H9 (cell line): ENCODE results near the gene SAMD14. TPM values are rescaled to one million over a fixed set of nuclear protein-coding genes. Genes with fewer than 3 reads are reported as not detected.

Experiments
- DNase-seq: peaks from one replicate; pipeline ENCODE4 v3.0.0-alpha.2; 2017
- H2AFZ ChIP-seq: one replicate; pipeline ENCODE4 v1.6.1; 2013; ENCODE audit warnings: mild to moderate bottlenecking, low read length, control low read depth, moderate library complexity
- H2AK5ac ChIP-seq: 2 replicates; pipeline ENCODE4 v1.6.1; 2013; ENCODE audit warnings: low read length, control low read depth, mixed read lengths; ENCODE audit not compliant: insufficient read length
- H2BK120ac ChIP-seq: one replicate; pipeline ENCODE4 v1.6.1; 2013; ENCODE audit warnings: low read depth, mild to moderate bottlenecking, low read length, control low read depth, inconsistent platforms; ENCODE audit not compliant: poor library complexity, severe bottlenecking
- H2BK12ac ChIP-seq: 2 replicates; pipeline ENCODE4 v1.6.1; 2013; ENCODE audit warnings: low read length, control low read depth, mixed read lengths, low read depth; ENCODE audit not compliant: insufficient read length
- H2BK15ac ChIP-seq: 2 replicates; pipeline ENCODE4 v1.6.1; 2013; ENCODE audit warnings: low read depth, low read length, control low read depth
- H2BK20ac ChIP-seq: one replicate; pipeline ENCODE4 v1.6.1; 2013; ENCODE audit warnings: low read depth, mild to moderate bottlenecking, low read length, control low read depth, inconsistent platforms; ENCODE audit not compliant: poor library complexity, severe bottlenecking
- H2BK5ac ChIP-seq: 2 replicates; pipeline ENCODE4 v1.6.1; 2013; ENCODE audit warnings: low read length, control low read depth, mixed read lengths; ENCODE audit not compliant: insufficient read length
- H3K14ac ChIP-seq: 2 replicates; pipeline ENCODE4 v1.6.1; 2013; ENCODE audit warnings: low read length, control low read depth; ENCODE audit not compliant: insufficient read depth
- H3K18ac ChIP-seq: 2 replicates; pipeline ENCODE4 v1.6.1; 2013; ENCODE audit warnings: low read depth, mild to moderate bottlenecking, mixed read lengths, low read length, control low read depth; ENCODE audit not compliant: insufficient read length
- H3K23ac ChIP-seq: 2 replicates; pipeline ENCODE4 v1.6.1; 2013; ENCODE audit warnings: low read length, control low read depth, mixed read lengths, low read depth; ENCODE audit not compliant: insufficient read length
- H3K23me2 ChIP-seq: 2 replicates; pipeline ENCODE4 v1.6.1; 2013; ENCODE audit warnings: low read depth, mild to moderate bottlenecking, mixed read lengths, low read length, control low read depth; ENCODE audit not compliant: insufficient read length, poor library complexity, severe bottlenecking
- H3K27ac ChIP-seq: 2 replicates; pipeline ENCODE4 v1.5.1; 2013; ENCODE audit warnings: low read length, control low read depth, mixed read lengths, low read depth; ENCODE audit not compliant: insufficient read length
- H3K27me3 ChIP-seq: 2 replicates; pipeline ENCODE4 v1.6.1; 2013; ENCODE audit warnings: low read length, control low read depth, inconsistent platforms; ENCODE audit not compliant: insufficient read depth
- H3K4ac ChIP-seq: 2 replicates; pipeline ENCODE4 v1.6.1; 2013; ENCODE audit warnings: low read depth, mild to moderate bottlenecking, control low read depth, inconsistent platforms, low read length, moderate library complexity
- H3K4me1 ChIP-seq: 2 replicates; pipeline ENCODE4 v1.6.1; 2013; ENCODE audit warnings: low read length, control low read depth, inconsistent platforms; ENCODE audit not compliant: insufficient read depth
- H3K4me2 ChIP-seq: 2 replicates; pipeline ENCODE4 v1.6.1; 2013; ENCODE audit warnings: low read length, control low read depth, mixed read lengths; ENCODE audit not compliant: insufficient read length, insufficient read depth
- H3K56ac ChIP-seq: 2 replicates; pipeline ENCODE4 v1.6.1; 2013; ENCODE audit warnings: low read depth, mild to moderate bottlenecking, mixed read lengths, low read length, control low read depth; ENCODE audit not compliant: insufficient read length
- H3K79me1 ChIP-seq: 2 replicates; pipeline ENCODE4 v1.6.1; 2013; ENCODE audit warnings: low read depth, mild to moderate bottlenecking, moderate library complexity, low read length, control low read depth, inconsistent platforms; ENCODE audit not compliant: insufficient read depth, poor library complexity, severe bottlenecking
- H3K79me2 ChIP-seq: 2 replicates; pipeline ENCODE4 v1.6.1; 2013; ENCODE audit warnings: low read length, control low read depth, inconsistent platforms; ENCODE audit not compliant: insufficient read depth
- H3K9ac ChIP-seq: 2 replicates; pipeline ENCODE4 v1.6.1; 2013; ENCODE audit warnings: low read length, control low read depth, mixed read lengths; ENCODE audit not compliant: insufficient read length; ENCODE audit errors: extremely low read depth
- H3K9me3 ChIP-seq: one replicate; pipeline ENCODE4 v1.6.1; 2013; ENCODE audit warnings: low read depth, low read length, inconsistent platforms; ENCODE audit not compliant: control insufficient read depth
- H3T11ph ChIP-seq: one replicate; pipeline ENCODE4 v1.6.1; 2013; ENCODE audit warnings: mild to moderate bottlenecking, low read length, control low read depth, inconsistent platforms
- H4K20me1 ChIP-seq: one replicate; pipeline ENCODE4 v1.6.1; 2013; ENCODE audit not compliant: control insufficient read depth, insufficient read length, insufficient read depth
- H4K5ac ChIP-seq: 2 replicates; pipeline ENCODE4 v1.6.1; 2013; ENCODE audit warnings: low read depth, mild to moderate bottlenecking, mixed read lengths, low read length, control low read depth; ENCODE audit not compliant: insufficient read length
- H4K8ac ChIP-seq: replicated peaks from 2 replicates; pipeline ENCODE4 v1.6.1; 2013; ENCODE audit warnings: low read length, control low read depth, mixed read lengths, low read depth; ENCODE audit not compliant: insufficient read length
- H4K91ac ChIP-seq: 2 replicates; pipeline ENCODE4 v1.6.1; 2013; ENCODE audit warnings: low read depth, mild to moderate bottlenecking, moderate library complexity, mixed read lengths, low read length, control low read depth; ENCODE audit not compliant: insufficient read length
- H3K27ac Mint-ChIP-seq, 3 experiments: 2 replicates in 2 of 3; 3 replicates in 1 of 3; pipeline ENCODE4 v1.8.0; 2020 to 2021; ENCODE audit warnings: mixed read lengths in 3 of 3, mild to moderate bottlenecking in 1 of 3, moderate library complexity in 1 of 3
- H3K27me3 Mint-ChIP-seq: 2 replicates; pipeline ENCODE4 v1.8.0; 2021; ENCODE audit warnings: low read depth, mild to moderate bottlenecking, moderate library complexity, mixed read lengths
- H3K36me3 Mint-ChIP-seq, 3 experiments: 2 replicates in 2 of 3; 3 replicates in 1 of 3; pipeline ENCODE4 v1.8.0; 2020 to 2021; ENCODE audit warnings: low read depth in 3 of 3, mixed read lengths in 3 of 3; ENCODE audit not compliant: insufficient read depth in 1 of 3
- H3K4me1 Mint-ChIP-seq, 2 experiments: 2 replicates each; pipeline ENCODE4 v1.8.0; 2020; ENCODE audit warnings: mixed read lengths in 2 of 2
- H3K4me3 Mint-ChIP-seq, 2 experiments: 2 replicates in 1 of 2; 3 replicates in 1 of 2; pipeline ENCODE4 v1.8.0; 2020 to 2021; ENCODE audit warnings: mild to moderate bottlenecking in 2 of 2, mixed read lengths in 2 of 2, moderate library complexity in 1 of 2
- H3K9me3 Mint-ChIP-seq, 2 experiments: 2 replicates in 1 of 2; 3 replicates in 1 of 2; pipeline ENCODE4 v1.8.0; 2020; ENCODE audit warnings: mild to moderate bottlenecking in 2 of 2, mixed read lengths in 2 of 2, moderate library complexity in 1 of 2
- WGBS: extraction: QIAGEN DNeasy Blood & Tissue Kit; methylation state at CpG from one replicate; pipeline ENCODE4 v1.1.7; 2013; ENCODE audit warnings: missing lambda C conversion rate, low lambda C conversion rate, mixed read lengths; ENCODE audit not compliant: insufficient read length; ENCODE audit errors: extremely low coverage; 5-methylcytosine and 5-hydroxymethylcytosine counted together
- total RNA-seq: library from RNA; stranded (reverse); gene quantifications from 2 replicates; pipeline ENCODE4 v1.2.1, GENCODE V29; 2021
- TF ChIP-seq, protein P1 (sequence below): fragments of 200-600 bp; sonication (generic); conservative IDR thresholded peaks from 3 replicates; pipeline ENCODE4 v1.8.0; 2021; ENCODE audit warnings: antibody characterized with exemption, mild to moderate bottlenecking

SAMD14 gene
- total RNA-seq, 1 experiment from 2014 or later, result 5.9 TPM

DNA sequence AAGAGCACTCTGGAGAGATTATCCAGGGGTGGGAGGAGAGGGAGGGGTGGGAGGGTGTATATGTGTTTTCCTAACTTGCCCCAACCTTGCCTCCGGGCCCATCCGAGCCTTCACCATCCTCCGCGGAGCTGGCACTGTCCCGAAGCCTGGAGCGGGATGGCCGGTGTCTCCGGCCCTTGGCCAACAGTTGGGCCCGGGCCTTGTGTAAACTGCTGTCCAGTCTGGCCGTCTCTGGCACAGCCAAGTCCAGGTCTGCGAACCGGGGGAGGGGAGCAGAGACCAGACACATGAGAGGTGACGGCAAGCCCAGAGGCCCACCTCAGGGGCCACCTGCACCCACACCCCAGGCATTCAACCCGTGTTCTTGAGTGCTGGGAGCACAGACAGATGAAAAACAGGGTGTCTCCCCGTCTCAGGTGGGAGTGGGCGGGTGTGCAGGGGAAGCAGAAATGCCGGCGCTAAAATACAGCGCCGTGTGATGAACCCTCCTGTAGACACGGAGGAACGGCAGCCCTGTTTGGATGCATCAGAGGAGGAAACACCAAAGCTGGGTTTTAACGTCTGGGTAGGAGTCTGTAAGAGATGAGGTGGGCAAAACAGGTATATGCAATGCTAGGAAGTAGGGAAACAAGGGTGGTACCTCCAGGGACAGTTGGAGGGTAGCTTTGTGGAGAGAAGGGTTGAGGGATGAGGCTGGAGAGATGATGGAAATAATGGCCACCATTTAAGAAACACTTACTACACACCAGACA, 11.7 kb downstream of the SAMD14 start:
- Histone ChIP-seq H4K91ac (no peak overlapping the region), H3K27me3 (no peaks in the 10 kb centered on the region; the same call in 1 of the 2 replicates), H2BK12ac (no peak overlapping the region), H3K79me2 (no peaks in the 10 kb centered on the region), H2BK5ac (no peak overlapping the region), H3K27ac (no peak overlapping the region), H3K79me1 (no peaks in the 10 kb centered on the region), H2AFZ (no peak overlapping the region), H3K9me3 (no peaks in the 10 kb centered on the region), H4K8ac (no peak overlapping the region), H2BK120ac (no peak overlapping the region), H2BK20ac (no peak overlapping the region), H2BK15ac (no peak overlapping the region), H3K4ac (no peak overlapping the region), H3K14ac (no peak overlapping the region), H3K9ac (no peak overlapping the region), H3K4me1 (peaks cover 11% of the 10 kb centered on the region; the same call in 1 of the 2 replicates), H3K4me2 (peak overlapping the region; percentile 36), H3K23ac (no peak overlapping the region), H4K20me1 (no peaks in the 10 kb centered on the region), H3K23me2 (no peaks in the 10 kb centered on the region), H4K5ac (no peak overlapping the region), H3K56ac (no peak overlapping the region), H3K18ac (no peak overlapping the region), H2AK5ac (no peak overlapping the region), H3T11ph (no peak overlapping the region)
- H3K4me1 Mint-ChIP-seq, result peaks cover 23 to 35% of the 10 kb centered on the region in 2 experiments
- no peaks in the 10 kb centered on the region; a peak in 1 of 5 replicates for H3K9me3 Mint-ChIP-seq
- TF ChIP-seq, protein P1, sequence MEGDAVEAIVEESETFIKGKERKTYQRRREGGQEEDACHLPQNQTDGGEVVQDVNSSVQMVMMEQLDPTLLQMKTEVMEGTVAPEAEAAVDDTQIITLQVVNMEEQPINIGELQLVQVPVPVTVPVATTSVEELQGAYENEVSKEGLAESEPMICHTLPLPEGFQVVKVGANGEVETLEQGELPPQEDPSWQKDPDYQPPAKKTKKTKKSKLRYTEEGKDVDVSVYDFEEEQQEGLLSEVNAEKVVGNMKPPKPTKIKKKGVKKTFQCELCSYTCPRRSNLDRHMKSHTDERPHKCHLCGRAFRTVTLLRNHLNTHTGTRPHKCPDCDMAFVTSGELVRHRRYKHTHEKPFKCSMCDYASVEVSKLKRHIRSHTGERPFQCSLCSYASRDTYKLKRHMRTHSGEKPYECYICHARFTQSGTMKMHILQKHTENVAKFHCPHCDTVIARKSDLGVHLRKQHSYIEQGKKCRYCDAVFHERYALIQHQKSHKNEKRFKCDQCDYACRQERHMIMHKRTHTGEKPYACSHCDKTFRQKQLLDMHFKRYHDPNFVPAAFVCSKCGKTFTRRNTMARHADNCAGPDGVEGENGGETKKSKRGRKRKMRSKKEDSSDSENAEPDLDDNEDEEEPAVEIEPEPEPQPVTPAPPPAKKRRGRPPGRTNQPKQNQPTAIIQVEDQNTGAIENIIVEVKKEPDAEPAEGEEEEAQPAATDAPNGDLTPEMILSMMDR, result no peak
- H3K27me3 Mint-ChIP-seq, result peaks cover 63% of the 10 kb centered on the region
- H3K4me3 Mint-ChIP-seq, result peak overlapping the region in 1 of 2 experiments; percentile 42; a peak in 1 of 5 replicates
- no peak for DNase-seq
- WGBS, result no CpG with 5 or more reads among the region's 23 CpGs
- no peak overlapping the region for H3K27ac Mint-ChIP-seq
- peaks cover 0 to 10% (median 2%) of the 10 kb centered on the region in 3 experiments; a peak in 2 of 7 replicates for H3K36me3 Mint-ChIP-seq
